ENCODE results near the gene SETBP1.

SETBP1 gene

GRCh38 chr18:44911260-44911659, 230.6 kb downstream of the SETBP1 start:
- DNase-seq, result no peak

GRCh38 chr18:44911773-44912172, 231.1 kb downstream of the SETBP1 start:
- no peak for DNase-seq

- DNase-seq, result no peak
Measured at GRCh38 chr18:44912740-44913478, 232.2 kb downstream of the SETBP1 start.

- no peak for DNase-seq
Measured at GRCh38 chr18:44914028-44914427, 233.3 kb downstream of the SETBP1 start.

- no peak for DNase-seq
Measured at GRCh38 chr18:44915213-44915612, 234.5 kb downstream of the SETBP1 start.

- DNase-seq, result no peak
Measured at GRCh38 chr18:44915661-44916060, 235.0 kb downstream of the SETBP1 start.

- DNase-seq, result no peak
Measured at GRCh38 chr18:44916429-44917207, 235.9 kb downstream of the SETBP1 start.

- DNase-seq, result peak in 1 of 14 donors; percentile 1
Measured at GRCh38 chr18:44917216-44918141, 236.8 kb downstream of the SETBP1 start.

- DNase-seq, result no peak
Measured at GRCh38 chr18:44918142-44918476, 237.4 kb downstream of the SETBP1 start.

GRCh38 chr18:44920441-44920840, 239.8 kb downstream of the SETBP1 start:
- DNase-seq, result no peak

GRCh38 chr18:44921974-44922373, 241.3 kb downstream of the SETBP1 start:
- DNase-seq, result no peak

GRCh38 chr18:44922968-44923367, 242.3 kb downstream of the SETBP1 start:
- no peak for DNase-seq

- no peak for DNase-seq
Measured at GRCh38 chr18:44924785-44925499, 244.3 kb downstream of the SETBP1 start.

- DNase-seq, result no peak
Measured at GRCh38 chr18:44927127-44927849, 246.6 kb downstream of the SETBP1 start.

GRCh38 chr18:44934901-44935300, 254.2 kb downstream of the SETBP1 start:
- no peak for DNase-seq

- DNase-seq, result no peak
Measured at GRCh38 chr18:44935455-44935854, 254.8 kb downstream of the SETBP1 start.

- DNase-seq, result no peak
Measured at GRCh38 chr18:44936485-44936884, 255.8 kb downstream of the SETBP1 start.

GRCh38 chr18:44937960-44938719, 257.5 kb downstream of the SETBP1 start:
- DNase-seq, result no peak

GRCh38 chr18:44938720-44939665, 258.3 kb downstream of the SETBP1 start:
- no peak for DNase-seq

- DNase-seq, result no peak
Measured at GRCh38 chr18:44941516-44941915, 260.8 kb downstream of the SETBP1 start.
